Esophagus muscularis mucosa (tissue), 4 donors: ENCODE measurements around the gene TBL1XR1. TPM values are rescaled to one million over a fixed set of nuclear protein-coding genes. Genes with fewer than 3 reads are reported as not detected.

ENCODE experiments used
- DNase-seq: peaks from one replicate; pipeline ENCODE4 v3.0.0-alpha.2; 2017; ENCODE audit errors: extremely low spot score
- H3K27ac ChIP-seq, 4 donors: fragments of 200-600 bp; sonication (generic); replicated peaks in 1 of 4; 1 replicate in 3 of 4; 2 replicates in 1 of 4; pipeline ENCODE4 v1.5.1; 2016 to 2019; ENCODE audit warnings: mild to moderate bottlenecking in 1 of 4
- H3K27me3 ChIP-seq, 4 donors: fragments of 200-600 bp; sonication (generic); one replicate each; pipeline versions ENCODE4 v1.5.1 to v1.6.0; 2016 to 2019
- H3K36me3 ChIP-seq, 4 donors: fragments of 200-600 bp; sonication (generic); one replicate each; pipeline ENCODE4 v1.5.1; 2016 to 2019
- H3K4me1 ChIP-seq, 4 donors: fragments of 200-600 bp; sonication (generic); one replicate each; pipeline ENCODE4 v1.5.1; 2016 to 2019
- H3K4me3 ChIP-seq, 4 donors: fragments of 200-600 bp; sonication (generic); 1 replicate in 2 of 4; 2 replicates in 2 of 4; pipeline ENCODE4 v1.5.1; 2016 to 2019; ENCODE audit warnings: mild to moderate bottlenecking in 4 of 4, moderate library complexity in 1 of 4
- H3K9me3 ChIP-seq, 4 donors: fragments of 200-600 bp; sonication (generic); 1 replicate in 3 of 4; 2 replicates in 1 of 4; pipeline ENCODE4 v1.5.1; 2016 to 2019
- CTCF ChIP-seq, 3 experiments: fragments of 200-600 bp in 2 of 3; fragments of 450-650 bp in 1 of 3; sonication (generic) in 2 of 3; IDR thresholded peaks; one replicate each; pipeline ENCODE4 v1.5.1; 2017 to 2019; ENCODE audit warnings: antibody characterized with exemption in 3 of 3, mild to moderate bottlenecking in 2 of 3, moderate library complexity in 1 of 3
- EP300 ChIP-seq: sonication (generic); formaldehyde crosslinking; IDR thresholded peaks from one replicate; pipeline ENCODE4 v1.6.1; 2017; ENCODE audit warnings: antibody characterized with exemption
- POLR2A ChIP-seq: fragments of 450-650 bp; IDR thresholded peaks from one replicate; pipeline ENCODE4 v1.6.1; 2017; ENCODE audit warnings: antibody characterized with exemption, moderate library complexity, mild to moderate bottlenecking, low read depth
- POLR2AphosphoS5 ChIP-seq, 2 donors: sonication (generic); formaldehyde crosslinking; IDR thresholded peaks; one replicate each; pipeline ENCODE4 v1.6.1; 2017; ENCODE audit warnings: antibody characterized with exemption in 2 of 2
- WGBS: methylation state at CpG from one replicate; pipeline ENCODE4 v1.1.5; 2018; 5-methylcytosine and 5-hydroxymethylcytosine counted together
- intact Hi-C: fragments of 100-400 bp; cut with DNase I; formaldehyde crosslinking; loops from one replicate; pipeline ENCODE4 v1.15.1; 2023
- total RNA-seq, 4 donors: library from RNA; depleted of rRNA; stranded (reverse); fragments of >200 nt; gene quantifications; one replicate each; pipeline versions ENCODE4 v1.1.0 to v1.2.1, GENCODE V29; 2016

The TBL1XR1 gene
- total RNA-seq, 4 donors from 2014 or later = 65.0 to 99.2 (median 78.2) TPM

DNA sequence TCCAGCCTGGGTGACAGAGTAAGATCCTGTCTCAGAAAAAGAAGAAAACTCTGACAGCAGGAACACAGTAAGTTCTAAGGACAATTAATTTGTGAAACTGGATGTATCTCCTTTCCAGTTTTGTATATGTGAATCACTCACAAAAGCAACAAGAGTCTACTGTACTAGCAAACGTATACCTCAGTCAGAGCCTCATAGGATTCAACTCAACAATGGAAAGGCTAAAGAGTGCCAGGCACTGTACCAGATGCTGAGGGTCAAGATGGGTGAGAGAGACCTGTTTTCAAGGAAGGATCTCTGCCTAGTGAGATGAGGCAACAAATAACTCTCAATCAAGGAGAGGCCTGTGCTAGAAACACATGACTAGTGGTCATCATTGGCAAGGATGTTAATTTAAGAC is 14.9 kb downstream of the TBL1XR1 start:
- DNase-seq = peak; percentile 2
- intact Hi-C loops = no loop called here
- H3K27me3 ChIP-seq = no peaks in the 10 kb centered on the region

GRCh38 chr3:177181418-177181817 is 15.9 kb downstream of the TBL1XR1 start:
- Histone ChIP-seq H3K4me3 (no peak overlapping the region), H3K36me3 (no peaks in the 10 kb centered on the region), H3K27me3 (no peaks in the 10 kb centered on the region), H3K4me1 (peaks cover 54 to 86% (median 74%) of the 10 kb centered on the region in 4 donors), H3K9me3 (no peaks in the 10 kb centered on the region), H3K27ac (no peak overlapping the region)
- DNase-seq = peak; percentile 21
- intact Hi-C loops = no loop called here
- WGBS = 89% methylated on average over 5 of the region's 5 CpGs
- TF ChIP-seq POLR2AphosphoS5 (IDR thresholded peaks at IDR 0.05) (no peak), CTCF (IDR thresholded peaks at IDR 0.05) (no peak), EP300 (no peak), POLR2A (no peak)

More for the DNA sequence above, 14.9 kb downstream of the TBL1XR1 start:
- Histone ChIP-seq H3K4me3 (no peak overlapping the region), H3K27ac (no peak overlapping the region), H3K9me3 (no peaks in the 10 kb centered on the region), H3K4me1 (peaks cover 61 to 84% (median 73%) of the 10 kb centered on the region in 4 donors), H3K36me3 (no peaks in the 10 kb centered on the region)
- WGBS = 82% methylated on average over 1 of the region's 1 CpG
- TF ChIP-seq CTCF (IDR thresholded peaks at IDR 0.05) (no peak), POLR2AphosphoS5 (IDR thresholded peaks at IDR 0.05) (no peak), POLR2A (no peak), EP300 (no peak)

DNA sequence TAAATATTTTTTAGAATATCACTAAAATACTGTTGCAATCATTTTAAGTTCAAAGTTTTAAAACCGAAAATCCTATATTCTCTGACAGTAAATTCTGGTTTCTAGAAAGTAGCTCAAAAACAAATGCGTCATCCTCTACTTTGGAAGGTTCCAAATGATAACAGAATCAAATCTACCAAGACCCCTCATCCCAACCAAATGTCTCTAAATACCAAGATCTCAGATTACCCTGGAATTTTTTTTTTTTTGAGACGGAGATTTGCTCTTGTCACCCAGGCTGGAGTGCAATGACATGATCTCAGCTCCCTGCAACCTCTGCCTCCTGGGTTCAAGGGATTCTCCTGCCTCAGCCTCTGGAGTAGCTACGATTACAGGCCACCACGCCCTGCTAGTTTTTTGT is 16.8 kb downstream of the TBL1XR1 start:
- Histone ChIP-seq H3K27ac (no peak overlapping the region), H3K27me3 (no peaks in the 10 kb centered on the region), H3K36me3 (no peaks in the 10 kb centered on the region), H3K9me3 (no peaks in the 10 kb centered on the region), H3K4me3 (no peak overlapping the region), H3K4me1 (peaks cover 45 to 79% (median 70%) of the 10 kb centered on the region in 4 donors)
- WGBS = 97% methylated on average over 5 of the region's 5 CpGs
- intact Hi-C loops = no loop called here
- TF ChIP-seq CTCF (IDR thresholded peaks at IDR 0.05) (no peak), POLR2AphosphoS5 (IDR thresholded peaks at IDR 0.05) (no peak), EP300 (no peak), POLR2A (no peak)
- DNase-seq = no peak

GRCh38 chr3:177179281-177180067 is 17.8 kb downstream of the TBL1XR1 start:
- Histone ChIP-seq H3K9me3 (no peaks in the 10 kb centered on the region), H3K27ac (no peak overlapping the region), H3K4me3 (no peak overlapping the region), H3K27me3 (no peaks in the 10 kb centered on the region), H3K36me3 (no peaks in the 10 kb centered on the region), H3K4me1 (peaks cover 42 to 79% (median 69%) of the 10 kb centered on the region in 4 donors)
- intact Hi-C loops = no loop called here
- 75% methylated on average over 10 of the region's 10 CpGs for WGBS
- TF ChIP-seq POLR2A (no peak), CTCF (IDR thresholded peaks at IDR 0.05) (no peak), EP300 (no peak), POLR2AphosphoS5 (IDR thresholded peaks at IDR 0.05) (no peak)
- DNase-seq = peak; percentile 8
